Endometrial microvascular endothelial cells (primary cell): Measurements from ENCODE around the gene PPP2CA. TPM values are rescaled to one million over a fixed set of nuclear protein-coding genes. Genes with fewer than 3 reads are reported as not detected.
"Not testable (repeated sequence)": the region's sequence is repeated elsewhere in the genome, so short reads cannot be mapped to it uniquely, and the experiment has no call there.

Experiments
- in situ Hi-C: cut with HindIII; loops from 2 replicates; pipeline ENCODE4 v1.10.0; 2017; ENCODE audit warnings: low sequenced_read_pairs, low pct_unique_long_range_greater_than_20kb; ENCODE audit errors: inconsistent ontology term
- total RNA-seq: library from RNA; depleted of rRNA; stranded (reverse); fragments of >200 nt; gene quantifications from one replicate; pipeline ENCODE4 v1.2.3, GENCODE V29; 2015; ENCODE audit errors: inconsistent ontology term

Gene PPP2CA
- total RNA-seq, 1 donor from 2014 or later, result 190 TPM

DNA sequence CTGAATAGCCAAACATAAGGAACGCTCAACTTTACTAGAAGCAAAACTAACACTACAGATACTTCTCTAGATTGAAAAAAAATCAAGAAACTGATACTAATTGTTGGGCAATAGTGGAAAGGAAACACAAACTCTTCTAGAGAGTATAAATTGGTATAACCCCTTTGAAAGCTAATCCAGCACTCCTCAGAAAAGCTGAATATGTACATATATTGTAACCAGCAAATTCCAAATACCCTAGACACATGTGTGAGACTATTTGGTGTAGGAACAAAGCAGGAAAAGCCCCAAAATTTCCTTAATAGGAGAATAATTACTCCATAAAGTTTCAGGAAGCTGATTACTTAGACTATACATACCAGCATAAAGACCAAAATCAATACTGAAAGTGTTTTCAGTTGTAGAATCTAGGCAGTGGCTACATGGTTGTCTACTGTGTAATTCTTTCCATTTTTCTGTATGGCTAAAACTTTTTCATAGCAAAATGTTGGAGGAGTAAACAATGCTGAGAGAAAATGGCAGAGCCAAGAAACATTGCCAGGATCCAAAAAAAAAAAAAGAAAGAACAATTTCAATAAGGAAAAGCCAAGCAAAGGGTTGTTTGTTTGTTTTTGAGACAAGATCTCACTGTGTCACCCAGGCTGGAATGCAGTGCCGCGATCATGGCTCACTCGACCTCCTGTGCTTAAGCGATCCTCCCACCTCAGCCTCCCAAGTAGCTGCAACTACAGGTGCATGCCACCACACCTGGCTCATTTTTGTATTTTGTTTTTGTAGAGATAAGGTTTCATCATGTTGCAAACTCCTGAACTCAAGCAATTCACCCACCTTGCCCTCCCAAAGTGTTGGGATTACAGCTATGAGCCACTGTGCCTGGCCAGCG, 64.1 kb downstream of the PPP2CA start:
- in situ Hi-C loops, result no loop called here

- in situ Hi-C loops, result no loop called here
Measured at GRCh38 chr5:134153657-134154056, 72.2 kb downstream of the PPP2CA start.

GRCh38 chr5:134153241-134153640, 72.6 kb downstream of the PPP2CA start:
- in situ Hi-C loops, result no loop called here

DNA sequence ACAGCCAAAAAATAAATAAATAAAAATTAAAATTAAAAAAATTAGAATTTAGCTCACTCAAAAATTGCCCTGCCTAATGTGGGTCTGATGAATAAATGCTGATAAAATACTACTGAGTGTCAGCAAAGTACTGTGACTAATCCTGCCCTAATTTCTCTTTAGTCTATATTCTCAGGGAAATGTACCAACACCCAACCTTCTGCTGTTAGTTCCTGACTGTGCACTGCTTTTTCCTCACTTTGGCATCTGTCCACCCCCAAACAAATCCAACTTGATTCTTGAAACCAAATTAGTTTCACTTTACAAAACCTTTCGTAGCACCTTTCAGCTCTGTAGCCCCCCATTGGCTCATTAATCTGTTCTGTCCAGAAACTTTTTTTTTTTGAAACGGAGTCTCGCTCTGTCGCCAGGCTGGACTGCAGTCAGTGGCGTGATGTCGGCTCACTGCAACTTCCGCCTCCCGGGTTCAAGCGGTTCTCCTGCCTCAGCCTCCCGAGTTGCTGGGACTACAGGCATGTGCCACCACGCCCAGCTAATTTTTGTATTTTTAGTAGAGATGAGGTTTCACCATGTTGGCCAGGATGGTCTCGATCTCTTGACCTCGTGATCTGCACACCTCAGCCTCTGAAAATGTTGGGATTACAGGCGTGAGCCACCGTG, 73.6 kb downstream of the PPP2CA start:
- in situ Hi-C loops, result not testable (repeated sequence)

GRCh38 chr5:134151723-134152122, 74.2 kb downstream of the PPP2CA start:
- in situ Hi-C loops, result no loop called here

GRCh38 chr5:134149571-134150303, 76.1 kb downstream of the PPP2CA start:
- in situ Hi-C loops, result no loop called here

- in situ Hi-C loops, result no loop called here
Measured at GRCh38 chr5:134148986-134149539, 76.8 kb downstream of the PPP2CA start.

DNA sequence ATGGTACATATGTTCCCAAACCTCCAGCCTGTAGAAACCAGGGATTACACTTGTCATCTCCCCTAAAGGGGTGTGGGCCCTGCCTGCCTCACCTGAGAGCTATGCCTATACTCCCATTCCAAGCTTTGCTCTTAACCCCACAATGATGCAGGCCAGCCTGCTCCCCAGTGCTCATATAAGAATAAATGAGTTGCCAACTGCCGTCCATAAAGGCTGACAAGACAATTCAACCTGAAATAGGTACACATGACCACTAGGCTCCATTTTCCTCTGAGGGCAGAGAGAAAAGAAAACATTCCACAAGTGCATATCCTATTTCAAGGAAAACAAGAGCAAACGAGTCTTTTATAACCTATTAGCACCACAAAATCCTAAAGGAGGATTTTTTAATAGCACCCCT, 77.6 kb downstream of the PPP2CA start:
- in situ Hi-C loops, result no loop called here

GRCh38 chr5:134146651-134147518, 79.0 kb downstream of the PPP2CA start:
- in situ Hi-C loops, result no loop called here

DNA sequence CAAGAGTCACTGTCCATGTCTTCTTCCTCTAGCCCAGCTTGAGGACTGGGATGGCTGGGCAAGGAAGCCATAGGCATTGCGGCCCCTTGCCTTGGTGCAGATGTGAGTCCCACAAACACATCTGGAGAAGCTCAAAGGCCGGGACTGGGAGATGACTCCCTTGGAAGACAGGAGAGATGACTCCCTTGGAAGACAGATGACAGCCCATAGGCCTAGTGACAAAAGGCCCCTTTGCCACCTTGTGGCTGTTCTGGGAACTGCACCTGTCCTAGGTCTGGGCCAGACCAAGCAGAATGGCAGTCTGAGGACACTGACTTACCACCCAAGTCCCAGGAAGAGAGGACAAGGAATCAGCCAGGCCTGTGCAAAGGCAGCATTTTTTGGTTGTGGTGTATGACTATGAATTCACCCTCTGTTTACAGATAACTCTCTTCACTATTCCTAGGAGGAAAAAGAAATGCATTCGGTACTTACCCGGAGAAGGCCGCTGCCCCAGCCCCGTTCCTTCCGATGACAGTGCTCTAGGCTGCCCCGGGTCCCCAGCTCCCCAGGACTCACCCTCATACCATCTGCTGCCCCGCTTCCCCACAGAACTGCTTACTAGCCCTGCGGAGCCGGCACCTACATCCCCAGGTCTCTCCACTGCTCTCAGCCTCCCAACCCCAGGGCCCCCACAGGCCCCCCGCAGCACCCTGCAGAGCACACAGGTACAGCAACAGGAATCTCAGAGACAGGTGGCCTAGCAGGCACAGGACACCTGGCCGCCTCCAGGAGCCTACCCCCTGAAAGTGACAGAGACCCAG, 79.9 kb downstream of the PPP2CA start:
- in situ Hi-C loops, result no loop called here

DNA sequence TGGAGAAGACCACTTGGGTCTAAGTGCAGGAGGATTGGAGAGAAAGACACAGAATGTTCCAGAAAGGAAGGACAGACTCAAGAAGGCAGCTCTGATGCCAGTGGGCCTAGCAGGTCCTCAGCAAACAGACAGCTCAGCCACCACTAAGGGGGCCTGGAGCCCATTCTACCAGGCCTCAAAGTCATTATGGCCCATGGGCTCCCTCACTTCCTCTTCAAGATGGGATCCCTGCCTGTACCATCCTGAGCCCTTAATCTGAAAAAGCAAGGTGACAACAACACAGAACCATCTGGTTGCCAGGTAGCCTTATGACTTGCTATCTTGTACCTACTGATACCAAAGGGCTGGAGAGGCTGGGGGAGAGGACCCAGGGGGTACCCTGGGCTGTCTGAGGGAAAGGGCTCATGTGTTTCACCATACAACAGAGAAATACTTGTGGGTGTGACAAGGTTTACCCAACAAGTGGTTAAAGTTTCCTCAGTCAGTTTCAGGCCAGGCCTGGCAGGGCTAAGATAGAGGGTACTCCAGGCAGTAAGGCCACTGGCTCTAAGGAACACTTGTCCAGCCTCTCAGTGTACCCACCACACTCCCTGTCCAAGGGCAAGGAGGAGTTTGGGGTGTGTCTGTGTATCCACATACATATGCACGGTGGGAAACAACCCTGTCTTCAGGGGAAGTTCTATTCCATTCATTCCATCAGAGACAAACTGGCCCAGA, 80.7 kb downstream of the PPP2CA start:
- in situ Hi-C loops, result no loop called here

Other genes starting within 250 kb of the PPP2CA start
- 355 TPM for gene VDAC1, start 221.1 kb downstream of the PPP2CA start, total RNA-seq
- 1.8 TPM for gene TCF7, start 111.4 kb downstream of the PPP2CA start, total RNA-seq
- 339 TPM for gene SKP1, start 49.1 kb downstream of the PPP2CA start, total RNA-seq
- gene CDKL3, start 141.1 kb upstream of the PPP2CA start, total RNA-seq, result 0.09 TPM
- gene UBE2B, start 145.5 kb upstream of the PPP2CA start, total RNA-seq, result 43.9 TPM
- gene CDKN2AIPNL, start 185.8 kb upstream of the PPP2CA start, total RNA-seq, result 41.1 TPM